Upper lobe of right lung (tissue), 1 donor: ENCODE data around the gene RPL3. TPM values are rescaled to one million over a fixed set of nuclear protein-coding genes. Genes with fewer than 3 reads are reported as not detected.

Experiments
- ATAC-seq: fragments of 200-7000 bp; cut with Tn5 transposase; one replicate; pipeline ENCODE4 v1.9.1; 2020; ENCODE audit warnings: mild to moderate bottlenecking, moderate library complexity
- DNase-seq: peaks from one replicate; pipeline ENCODE4 v3.0.0-alpha.2; 2020
- H3K27ac ChIP-seq: fragments of 200-600 bp; one replicate; pipeline ENCODE4 v1.8.0; 2022
- H3K27me3 ChIP-seq: fragments of 200-600 bp; one replicate; pipeline ENCODE4 v1.8.0; 2022; ENCODE audit warnings: mild to moderate bottlenecking
- H3K36me3 ChIP-seq: fragments of 200-600 bp; one replicate; pipeline ENCODE4 v1.8.0; 2022
- H3K4me1 ChIP-seq: fragments of 200-600 bp; one replicate; pipeline ENCODE4 v1.8.0; 2022
- H3K4me3 ChIP-seq: fragments of 200-600 bp; one replicate; pipeline ENCODE4 v1.8.0; 2022; ENCODE audit warnings: mild to moderate bottlenecking
- H3K9me3 ChIP-seq: fragments of 200-600 bp; one replicate; pipeline ENCODE4 v1.8.0; 2022
- intact Hi-C: fragments of 100-400 bp; cut with DNase I; formaldehyde crosslinking; loops from one replicate; pipeline ENCODE4 v1.11.0; 2022
- total RNA-seq: library from RNA; stranded (reverse); fragmentation: NEBNext Ultra II Directional; extraction: Animal tissue kit (Norgen Biotek cat#: 25700); gene quantifications from one replicate; pipeline ENCODE4 v1.2.1, GENCODE V29; 2021
- TF ChIP-seq, protein P1 (sequence below): fragments of 200-600 bp; IDR thresholded peaks from one replicate; pipeline ENCODE4 v1.8.0; 2022; ENCODE audit warnings: antibody characterized with exemption
- donor health status: DM: no; HTN: yes; CAD: no; lungs with severe emphysema.

RPL3 gene
- total RNA-seq, 1 donor from 2014 or later = 1,573 TPM

DNA sequence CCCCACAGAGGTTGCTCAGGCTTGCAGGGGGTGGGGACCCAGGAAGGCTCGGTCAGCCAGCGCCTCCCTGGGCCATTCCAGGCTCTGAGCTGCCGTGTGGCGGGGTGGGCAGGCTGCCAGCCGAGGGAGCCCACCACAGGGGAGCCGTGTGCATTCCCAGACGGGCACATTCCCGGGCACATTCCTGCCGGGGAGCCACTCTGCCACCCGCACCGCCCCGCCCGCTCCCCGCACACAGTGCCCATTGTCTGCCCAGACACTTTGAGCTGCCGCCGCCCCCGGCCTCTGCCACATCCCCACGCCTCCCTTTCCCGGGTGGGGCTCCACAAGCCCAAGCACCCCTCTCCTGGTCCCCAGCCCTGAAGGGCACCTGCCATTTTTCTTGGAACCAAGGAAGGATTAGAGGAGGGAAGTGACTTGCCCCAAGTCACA, 27.4 kb downstream of the RPL3 start:
- TF ChIP-seq, protein P1, sequence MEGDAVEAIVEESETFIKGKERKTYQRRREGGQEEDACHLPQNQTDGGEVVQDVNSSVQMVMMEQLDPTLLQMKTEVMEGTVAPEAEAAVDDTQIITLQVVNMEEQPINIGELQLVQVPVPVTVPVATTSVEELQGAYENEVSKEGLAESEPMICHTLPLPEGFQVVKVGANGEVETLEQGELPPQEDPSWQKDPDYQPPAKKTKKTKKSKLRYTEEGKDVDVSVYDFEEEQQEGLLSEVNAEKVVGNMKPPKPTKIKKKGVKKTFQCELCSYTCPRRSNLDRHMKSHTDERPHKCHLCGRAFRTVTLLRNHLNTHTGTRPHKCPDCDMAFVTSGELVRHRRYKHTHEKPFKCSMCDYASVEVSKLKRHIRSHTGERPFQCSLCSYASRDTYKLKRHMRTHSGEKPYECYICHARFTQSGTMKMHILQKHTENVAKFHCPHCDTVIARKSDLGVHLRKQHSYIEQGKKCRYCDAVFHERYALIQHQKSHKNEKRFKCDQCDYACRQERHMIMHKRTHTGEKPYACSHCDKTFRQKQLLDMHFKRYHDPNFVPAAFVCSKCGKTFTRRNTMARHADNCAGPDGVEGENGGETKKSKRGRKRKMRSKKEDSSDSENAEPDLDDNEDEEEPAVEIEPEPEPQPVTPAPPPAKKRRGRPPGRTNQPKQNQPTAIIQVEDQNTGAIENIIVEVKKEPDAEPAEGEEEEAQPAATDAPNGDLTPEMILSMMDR = no peak
- Histone ChIP-seq H3K36me3 (no peaks in the 10 kb centered on the region), H3K27ac (peak overlapping the region; percentile 61), H3K9me3 (no peaks in the 10 kb centered on the region), H3K4me3 (no peak overlapping the region), H3K4me1 (peaks cover 25% of the 10 kb centered on the region), H3K27me3 (no peaks in the 10 kb centered on the region)
- intact Hi-C loops = no loop called here
- DNase-seq (no peak), ATAC-seq (peak; percentile 1)

DNA sequence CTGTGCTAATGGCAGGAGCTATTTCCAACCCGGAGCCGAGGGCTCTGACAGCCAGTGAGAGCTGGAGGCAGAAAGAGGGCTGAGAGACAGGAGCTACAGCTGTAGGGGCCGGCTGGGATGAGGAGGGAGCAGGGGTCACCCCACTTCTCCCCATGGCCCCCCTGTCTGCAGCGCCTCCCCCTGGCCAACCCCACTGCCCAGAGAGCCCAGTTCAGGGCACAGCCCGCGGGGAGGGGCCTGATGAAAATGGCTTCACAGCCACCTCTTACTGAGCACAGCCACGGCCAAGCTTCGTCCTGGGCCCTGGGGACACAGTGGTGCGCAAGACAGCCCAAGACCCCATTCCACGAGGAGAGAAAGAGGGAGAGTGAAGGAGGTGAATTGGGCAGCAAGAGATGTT, 27.9 kb downstream of the RPL3 start:
- Histone ChIP-seq H3K9me3 (no peaks in the 10 kb centered on the region), H3K4me3 (no peak overlapping the region), H3K27ac (peak overlapping the region; percentile 61), H3K27me3 (no peaks in the 10 kb centered on the region), H3K4me1 (peaks cover 23% of the 10 kb centered on the region), H3K36me3 (no peaks in the 10 kb centered on the region)
- DNase-seq = no peak
- no peak for ATAC-seq
- TF ChIP-seq, protein P1 = no peak
- intact Hi-C loops = no loop called here

DNA sequence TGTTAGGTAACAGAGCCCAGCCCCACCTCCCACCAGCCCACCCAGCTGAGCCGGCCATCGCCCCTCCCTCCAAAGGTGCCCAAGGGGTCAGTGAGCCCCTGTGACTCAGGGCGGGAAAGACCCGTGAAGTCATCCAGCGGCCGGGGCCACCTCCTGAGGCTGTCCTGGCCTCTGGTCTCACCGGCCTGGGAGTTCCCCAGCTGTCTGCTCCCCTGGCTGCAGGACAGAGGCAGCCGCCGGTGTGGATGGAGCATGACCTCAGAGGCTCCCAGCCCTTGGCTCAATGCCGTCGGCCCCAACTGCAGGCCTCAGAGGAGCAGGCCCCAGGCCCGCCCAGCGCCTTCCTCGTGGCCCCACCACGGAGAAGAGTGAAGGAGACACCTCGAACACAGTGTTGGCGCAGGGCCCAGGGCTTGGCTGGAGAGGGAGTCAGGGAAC, 28.7 kb downstream of the RPL3 start:
- Histone ChIP-seq H3K36me3 (no peaks in the 10 kb centered on the region), H3K27ac (no peak overlapping the region), H3K4me1 (peaks cover 23% of the 10 kb centered on the region), H3K27me3 (no peaks in the 10 kb centered on the region), H3K4me3 (no peak overlapping the region), H3K9me3 (no peaks in the 10 kb centered on the region)
- intact Hi-C loops = no loop called here
- ATAC-seq (peak; percentile 8), DNase-seq (no peak)
- TF ChIP-seq, protein P1 = no peak

DNA sequence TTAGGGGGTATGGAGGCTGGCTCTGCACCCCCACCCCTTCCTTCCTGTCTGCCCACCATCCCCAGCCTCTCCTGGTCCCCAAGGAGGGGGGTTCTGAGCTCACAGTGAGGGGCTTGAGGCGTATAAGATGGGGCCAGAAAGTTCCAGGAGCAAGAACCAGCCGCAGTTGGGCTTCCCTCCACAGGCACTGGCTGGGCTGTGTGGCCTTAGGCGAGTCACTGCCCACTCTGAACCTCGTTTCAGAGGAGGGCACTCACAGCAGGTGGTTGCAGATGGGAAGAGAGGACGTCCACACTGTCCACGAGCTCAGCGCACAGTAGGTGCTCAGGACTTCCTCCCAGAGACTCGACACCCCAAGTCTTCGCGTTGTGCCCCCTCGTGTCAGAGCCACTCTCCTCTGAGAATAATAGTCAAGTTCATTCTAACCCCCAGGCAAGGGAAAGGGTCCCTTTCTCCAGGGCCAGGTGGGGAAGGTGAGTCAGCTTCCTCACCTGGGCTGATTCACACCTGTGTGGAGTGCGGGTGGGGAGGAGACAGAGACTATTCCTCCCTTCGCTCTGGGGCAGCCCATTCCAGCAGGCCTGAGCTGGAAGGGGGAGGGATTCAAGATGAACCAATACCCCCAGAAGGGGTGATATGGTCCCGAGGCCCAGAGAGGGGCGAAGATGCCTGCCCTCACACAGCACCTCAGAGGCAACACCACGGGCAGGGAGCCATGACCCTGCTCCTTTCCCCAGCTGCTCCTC, 29.3 kb downstream of the RPL3 start:
- Histone ChIP-seq H3K9me3 (no peaks in the 10 kb centered on the region), H3K36me3 (no peaks in the 10 kb centered on the region), H3K4me1 (peaks cover 23% of the 10 kb centered on the region), H3K27ac (no peak overlapping the region), H3K27me3 (no peaks in the 10 kb centered on the region), H3K4me3 (no peak overlapping the region)
- ATAC-seq (no peak), DNase-seq (no peak)
- intact Hi-C loops = no loop called here
- TF ChIP-seq, protein P1 = no peak

DNA sequence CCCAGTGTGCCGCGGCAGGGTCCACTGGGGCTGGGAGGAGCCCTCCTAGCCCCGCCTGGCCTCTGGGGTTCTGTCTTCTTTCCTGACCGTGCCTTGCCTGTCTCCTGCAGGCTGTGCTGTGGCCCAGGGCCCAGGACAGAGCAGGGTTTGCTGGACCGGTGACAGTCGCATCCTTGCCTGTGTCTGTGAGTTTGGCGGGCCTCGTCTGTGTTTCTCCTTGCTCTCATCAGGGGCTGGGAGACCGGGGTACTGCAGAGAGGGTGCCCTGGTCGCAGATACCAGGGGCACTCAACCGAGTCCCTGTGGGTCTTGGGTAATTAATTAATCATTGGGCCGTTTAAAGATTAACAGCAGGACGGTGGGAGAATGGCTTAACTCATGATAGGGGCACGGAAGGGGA, 29.9 kb downstream of the RPL3 start:
- no peak for ATAC-seq
- Histone ChIP-seq H3K36me3 (no peaks in the 10 kb centered on the region), H3K4me1 (peaks cover 23% of the 10 kb centered on the region), H3K9me3 (peaks cover 6% of the 10 kb centered on the region), H3K27me3 (no peaks in the 10 kb centered on the region), H3K27ac (no peak overlapping the region), H3K4me3 (no peak overlapping the region)
- TF ChIP-seq, protein P1 = no peak
- intact Hi-C loops = no loop called here
- DNase-seq = no peak
